Neutrophil (primary cell): ENCODE results near the gene MYO3B.

Experiments
- H3K27ac ChIP-seq: fragments of 200-600 bp; sonication (generic); 2 replicates; pipeline ENCODE4 v1.5.1; 2016; ENCODE audit warnings: mild to moderate bottlenecking, moderate library complexity
- H3K27me3 ChIP-seq: fragments of 200-600 bp; sonication (generic); 2 replicates; pipeline ENCODE4 v1.6.0; 2016; ENCODE audit warnings: mild to moderate bottlenecking
- H3K36me3 ChIP-seq: fragments of 200-600 bp; sonication (generic); 2 replicates; pipeline ENCODE4 v1.5.1; 2017
- H3K4me1 ChIP-seq, 2 experiments: fragments of 200-600 bp in 1 of 2; sonication (generic) in 1 of 2; 1 replicate in 1 of 2; 2 replicates in 1 of 2; pipeline versions ENCODE4 v1.5.1 to v1.6.1; 2013 to 2016; ENCODE audit warnings: low read depth in 1 of 2, low read length in 1 of 2, mild to moderate bottlenecking in 1 of 2, moderate library complexity in 1 of 2; ENCODE audit not compliant: control insufficient read depth in 1 of 2, insufficient read depth in 1 of 2
- H3K4me3 ChIP-seq, 2 experiments: fragments of 200-600 bp in 1 of 2; sonication (generic) in 1 of 2; 1 replicate in 1 of 2; 2 replicates in 1 of 2; pipeline ENCODE4 v1.5.1; 2013 to 2016; ENCODE audit warnings: low read depth in 1 of 2, low read length in 1 of 2, mild to moderate bottlenecking in 1 of 2, moderate library complexity in 1 of 2
- H3K9me3 ChIP-seq: fragments of 200-600 bp; sonication (generic); 2 replicates; pipeline ENCODE4 v1.5.1; 2016
- CTCF ChIP-seq: fragments of 200-600 bp; sonication (generic); IDR thresholded peaks from 2 replicates; pipeline ENCODE4 v1.5.1; 2016; ENCODE audit warnings: antibody characterized with exemption

The MYO3B gene

GRCh38 chr2:170579511-170579910, 401.6 kb downstream of the MYO3B start:
- peaks cover 25% of the 10 kb centered on the region for H3K27me3 ChIP-seq
- TF ChIP-seq CTCF: no peak
- no peaks in the 10 kb centered on the region for H3K9me3 ChIP-seq
- no peaks in the 10 kb centered on the region for H3K36me3 ChIP-seq
- no peak overlapping the region for H3K27ac ChIP-seq
- no peaks in the 10 kb centered on the region for H3K4me1 ChIP-seq
- H3K4me3 ChIP-seq: no peak overlapping the region

- TF ChIP-seq CTCF: no peak
- no peaks in the 10 kb centered on the region for H3K36me3 ChIP-seq
- H3K27me3 ChIP-seq: peaks cover 6% of the 10 kb centered on the region
- H3K9me3 ChIP-seq: no peaks in the 10 kb centered on the region
- no peak overlapping the region for H3K4me3 ChIP-seq
- H3K27ac ChIP-seq: no peak overlapping the region
- no peaks in the 10 kb centered on the region for H3K4me1 ChIP-seq
Measured at GRCh38 chr2:170582313-170582712, 404.4 kb downstream of the MYO3B start.

GRCh38 chr2:170582751-170583463, 405.0 kb downstream of the MYO3B start:
- H3K27ac ChIP-seq: no peak overlapping the region
- TF ChIP-seq CTCF: no peak

GRCh38 chr2:170585067-170585466, 407.1 kb downstream of the MYO3B start:
- Histone ChIP-seq H3K9me3 (no peaks in the 10 kb centered on the region), H3K4me3 (no peak overlapping the region), H3K27me3 (peaks cover 3% of the 10 kb centered on the region), H3K36me3 (no peaks in the 10 kb centered on the region), H3K4me1 (no peaks in the 10 kb centered on the region), H3K27ac (no peak overlapping the region)
- no peak for TF ChIP-seq CTCF

More at GRCh38 chr2:170582751-170583463, 405.0 kb downstream of the MYO3B start:
- Histone ChIP-seq H3K27me3 (peaks cover 3% of the 10 kb centered on the region), H3K36me3 (no peaks in the 10 kb centered on the region), H3K9me3 (no peaks in the 10 kb centered on the region), H3K4me3 (no peak overlapping the region), H3K4me1 (no peaks in the 10 kb centered on the region)

GRCh38 chr2:170586571-170587095, 408.7 kb downstream of the MYO3B start:
- Histone ChIP-seq H3K4me3 (no peak overlapping the region), H3K27ac (no peak overlapping the region), H3K9me3 (no peaks in the 10 kb centered on the region), H3K36me3 (no peaks in the 10 kb centered on the region), H3K27me3 (peaks cover 3% of the 10 kb centered on the region), H3K4me1 (no peaks in the 10 kb centered on the region)
- no peak for TF ChIP-seq CTCF
